ENCODE results near the gene CFI. TPM values are rescaled to one million over a fixed set of nuclear protein-coding genes. Genes with fewer than 3 reads are reported as not detected.

The CFI gene
- total RNA-seq (2011; cell fraction: chromatin; rRNA removed; ENCODE audit: low replicate concordance), result 0.23 TPM in 1 of 2 replicates, not detected in the other
- total RNA-seq (2011; cell fraction: nucleolus; rRNA removed), result not detected in 2 replicates
- 0.31 TPM in 1 of 2 replicates, not detected in the other for total RNA-seq (2011; cell fraction: nucleoplasm; rRNA removed)
- total RNA-seq (2014; rRNA removed), result 0.41 and 1.4 TPM in 2 replicates
- 0.61 and 0.62 TPM in 2 replicates for total RNA-seq (2014; rRNA removed; fragmentation: Illumina TruSeq; extraction: Trizol)
- 8.3 and 8.4 TPM in 2 replicates for total RNA-seq (2015; rRNA removed; fragmentation: Illumina TruSeq; extraction: Trizol)
- 0.94 and 0.95 TPM in 2 replicates for total RNA-seq (2021)
- 0.22 and 0.54 TPM in 2 replicates for polyA plus RNA-seq (2011; rRNA removed)
- polyA plus RNA-seq (2011; cell fraction: cytosol; rRNA removed), result 0.06 and 0.12 TPM in 2 replicates
- 0.10 and 0.26 TPM in 2 replicates for polyA plus RNA-seq (2011; cell fraction: nucleus; rRNA removed)
- 2.5 and 3.9 TPM in 2 replicates for polyA plus RNA-seq (2012)
- polyA plus RNA-seq (2014; fragmentation: Illumina TruSeq; extraction: Trizol), result 0.58 and 1.00 TPM in 2 replicates
- 1 to 10 TPM in 1 of 2 experiments, under 1 TPM in 1; 0.30 to 1.1 TPM for polyA plus RNA-seq (2014; fragmentation: Nextera tagmentation; extraction: Ambion mirVana)
- 0.46 and 0.72 TPM in 2 replicates for polyA plus RNA-seq (2014; rRNA removed)
- 0.33 TPM in 1 of 2 replicates, not detected in the other for polyA minus RNA-seq (2011; rRNA and poly(A)+ RNA removed)
- 0.73 TPM in 1 of 2 replicates, not detected in the other for polyA minus RNA-seq (2011; cell fraction: cytosol; rRNA and poly(A)+ RNA removed)
- polyA minus RNA-seq (2011; cell fraction: nucleus; rRNA and poly(A)+ RNA removed), result not detected in 2 replicates
- Bru-seq, nascent RNA, result percentile 22 among the genes with signal in this experiment
- percentile 28 among the genes with signal in this experiment for BruChase-seq, experiment 1, labeled RNA remaining after a 2-hour chase
- percentile 44 among the genes with signal in this experiment for BruChase-seq, experiment 2, labeled RNA remaining after a 6-hour chase
- long read RNA-seq, experiment 1, partial matches to known transcripts, result 0 of 1 reads
- long read RNA-seq, experiment 1, other reads (novel, unspliced or antisense), result 1 of 1 reads
- long read RNA-seq, experiment 2, result 0 reads
- long read RNA-seq, experiment 3, result 0 reads

DNA sequence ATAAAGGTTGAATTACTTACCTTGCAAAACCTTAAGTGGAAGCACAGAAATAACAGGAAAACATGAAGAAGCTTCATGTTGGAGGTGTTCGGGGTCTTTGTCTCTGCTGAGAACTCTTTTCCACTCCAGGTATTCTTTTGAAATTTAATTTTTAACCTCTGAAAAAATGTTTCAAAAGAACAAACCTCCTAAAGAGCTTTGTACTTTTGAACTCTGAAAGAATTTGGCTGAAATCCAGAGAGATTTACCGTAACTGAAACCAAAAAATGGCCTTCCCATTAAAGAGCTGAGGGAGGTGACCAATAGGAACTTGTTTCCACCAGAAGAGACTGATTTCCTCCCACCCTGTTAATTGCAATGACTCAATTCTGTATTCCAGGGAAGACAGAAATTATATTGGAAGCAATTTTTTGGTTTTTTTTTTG is at the start of gene CFI:
TSS of gene CFI (minus strand) at position 105 of the 425 bp plus-strand sequence. CDS start at position 77, 28 bp downstream.
- H3K9ac ChIP-seq (ENCODE audit: insufficient read depth in 1 of 2, low read depth in 2 of 2, low read length in 2 of 2), result no peak within 1 kb of the TSS
- peak in 1 of 4 experiments; percentile 21 for DNase-seq (ENCODE audit: extremely low read depth in 1 of 4, low spot score in 3 of 4)
- no peak within 1 kb of the TSS for H3K4me2 ChIP-seq (ENCODE audit: insufficient read depth, low read length)
- no peak within 1 kb of the TSS for H3K27ac ChIP-seq (ENCODE audit: extremely low read depth, low read depth, low read length)
- no peaks in the 10 kb centered on the region for H4K20me1 ChIP-seq (replicated peaks; ENCODE audit: control insufficient read depth, insufficient read depth, low read length)
- CTCF ChIA-PET (ENCODE audit: low intra/inter-chr PET ratio), result no interaction called here
- H2AFZ ChIP-seq (ENCODE audit: low read depth, low read length), result peak within 1 kb of the TSS; percentile 51
- H3K79me2 ChIP-seq (ENCODE audit: control insufficient read depth, insufficient read depth, low read length), result no peaks in the 10 kb centered on the region
- in situ Hi-C loops (cut with MboI), result no loop called here
- POLR2A ChIA-PET, result interaction anchor here (2.1 kb wide), 1 partner anchor 13 kb away, joined by 8 read pairs; the partner anchor contains the start of gene GAR1
- no peaks in the 10 kb centered on the region; a peak in 3 of 5 replicates for H3K4me1 ChIP-seq (replicated peaks in 1 of 2; ENCODE audit: control insufficient read depth in 2 of 2, insufficient read depth in 2 of 2, low read length in 2 of 2)
- H3K4me3 ChIP-seq, result no peak within 1 kb of the TSS
- no peak for ATAC-seq
- peak; percentile 29 for FAIRE-seq
- H3K36me3 ChIP-seq (ENCODE audit: control insufficient read depth, insufficient read depth, low read length), result no peaks in the 10 kb centered on the region
- intact Hi-C loops (cut with micrococcal nuclease), result loop anchor here (5.0 kb wide), 1 partner anchor 375 kb away; no protein-coding TSS in a partner anchor
- H3K27me3 ChIP-seq (ENCODE audit: control insufficient read depth in 2 of 2, insufficient read depth in 2 of 2, low read length in 2 of 2), result no peaks in the 10 kb centered on the region
- H3K9me1 ChIP-seq (ENCODE audit: control insufficient read depth, insufficient read depth, low read length), result no peaks in the 10 kb centered on the region
- H3K9me3 ChIP-seq (replicated peaks; ENCODE audit: control insufficient read depth, insufficient read depth, low read depth, low read length), result no peaks in the 10 kb centered on the region
- WGBS (ENCODE audit: insufficient coverage, low coverage, missing lambda C conversion rate), result 45% methylated on average over 2 of the region's 2 CpGs
- TF ChIP-seq NFIC (IDR thresholded peaks at IDR 0.05), result peak; percentile 42
- TF ChIP-seq ZNF184 (CRISPR knock-in tag; IDR thresholded peaks at IDR 0.05), result no peak
- no TSS peak for BruUV-seq (replicated peaks)

Measured in K562 (cell line).